ENCODE measurements around the gene TMEM207.
A peak's percentile ranks its signal among the peaks of the same experiment; 100 is the strongest.

The TMEM207 gene

GRCh38 chr3:190446573-190447279, 3.0 kb downstream of the TMEM207 start:
- in situ Hi-C loops (cut with MboI; ENCODE audit: low pct_unique_long_range_greater_than_20kb, low sequenced_read_pairs): no loop called here
- peak; percentile 65 for DNase-seq

DNA sequence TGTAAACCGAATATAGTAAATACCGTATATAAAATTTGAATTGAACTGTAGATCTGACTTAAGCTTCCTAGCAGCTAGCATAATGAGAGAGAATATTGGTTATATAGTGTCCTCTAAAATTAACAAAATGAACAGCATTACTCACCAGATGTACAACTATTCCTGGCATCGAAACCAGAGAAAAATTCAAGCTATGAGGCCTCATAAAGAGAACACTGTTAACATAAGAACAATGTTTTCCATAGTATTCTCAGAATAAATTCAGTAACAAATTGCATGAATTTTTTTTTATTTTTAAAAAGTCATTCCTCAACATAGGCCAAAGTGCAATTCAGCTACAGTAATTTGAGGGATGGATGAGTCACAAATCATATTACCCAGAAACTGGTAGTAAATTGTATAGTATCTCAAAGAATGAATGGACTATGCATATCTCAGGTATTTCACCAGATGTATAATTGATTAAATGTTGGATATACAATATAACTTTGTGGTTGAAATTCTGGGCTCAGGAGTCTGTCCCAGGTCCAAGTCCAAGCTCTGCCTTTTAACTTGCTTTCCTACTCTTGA, 5.0 kb downstream of the TMEM207 start:
- no peak for DNase-seq
- in situ Hi-C loops (cut with MboI; ENCODE audit: low pct_unique_long_range_greater_than_20kb, low sequenced_read_pairs): no loop called here

- in situ Hi-C loops (cut with MboI; ENCODE audit: low pct_unique_long_range_greater_than_20kb, low sequenced_read_pairs): no loop called here
- no peak for DNase-seq
Observed at GRCh38 chr3:190444006-190444405, 5.7 kb downstream of the TMEM207 start.

GRCh38 chr3:190443257-190443656, 6.4 kb downstream of the TMEM207 start:
- peak; percentile 55 for DNase-seq
- in situ Hi-C loops (cut with MboI; ENCODE audit: low pct_unique_long_range_greater_than_20kb, low sequenced_read_pairs): no loop called here

DNA sequence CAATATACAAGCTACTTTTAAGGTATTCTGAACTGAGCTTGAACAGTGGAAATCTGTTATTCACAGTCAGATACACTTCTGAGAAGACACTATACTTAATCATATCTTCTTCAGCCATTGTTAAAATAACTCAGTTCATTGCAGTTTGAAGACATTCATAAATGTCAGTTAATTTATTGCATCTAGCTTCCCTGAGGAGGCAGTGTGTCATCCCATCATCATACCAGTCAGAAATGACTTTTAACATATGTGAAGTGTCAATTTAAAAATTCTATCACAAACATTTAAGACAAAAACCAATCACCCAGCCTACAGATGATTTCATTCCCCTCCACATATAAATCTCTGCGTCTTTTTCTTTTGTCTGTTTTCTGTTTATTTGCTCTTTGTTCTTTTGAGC, 7.5 kb downstream of the TMEM207 start:
- no peak for DNase-seq
- in situ Hi-C loops (cut with MboI; ENCODE audit: low pct_unique_long_range_greater_than_20kb, low sequenced_read_pairs): no loop called here

GRCh38 chr3:190436331-190436730, 13.4 kb downstream of the TMEM207 start:
- in situ Hi-C loops (cut with MboI; ENCODE audit: low pct_unique_long_range_greater_than_20kb, low sequenced_read_pairs): no loop called here
- DNase-seq: peak; percentile 67

GRCh38 chr3:190435618-190436017, 14.1 kb downstream of the TMEM207 start:
- DNase-seq: no peak

DNA sequence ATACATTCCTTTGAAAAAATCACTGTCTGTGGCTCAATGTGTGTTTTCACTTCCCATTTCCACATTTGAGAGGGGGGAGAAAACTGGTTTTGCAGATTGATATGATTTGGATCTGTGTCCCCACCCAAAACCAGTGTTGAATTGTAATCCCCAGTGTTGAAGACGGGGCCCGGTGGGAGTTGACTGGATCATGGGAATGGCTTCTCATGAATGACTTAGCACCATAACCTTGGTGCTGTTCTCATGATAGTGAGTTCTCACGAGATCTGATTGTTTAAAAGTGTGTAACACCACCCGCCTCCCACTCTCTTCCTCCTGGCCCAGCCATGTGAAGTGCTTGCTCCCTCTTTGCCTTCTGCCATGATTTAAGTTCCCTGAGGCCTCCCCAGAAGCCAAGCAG, 16.1 kb downstream of the TMEM207 start:
- in situ Hi-C loops (cut with MboI; ENCODE audit: low pct_unique_long_range_greater_than_20kb, low sequenced_read_pairs): no loop called here

More at GRCh38 chr3:190435618-190436017, 14.1 kb downstream of the TMEM207 start:
- in situ Hi-C loops (cut with MboI; ENCODE audit: low pct_unique_long_range_greater_than_20kb, low sequenced_read_pairs): no loop called here

GRCh38 chr3:190432216-190432615, 17.5 kb downstream of the TMEM207 start:
- no peak for DNase-seq
- in situ Hi-C loops (cut with MboI; ENCODE audit: low pct_unique_long_range_greater_than_20kb, low sequenced_read_pairs): no loop called here

More for the DNA sequence above, 16.1 kb downstream of the TMEM207 start:
- DNase-seq: no peak

- DNase-seq: no peak
- in situ Hi-C loops (cut with MboI; ENCODE audit: low pct_unique_long_range_greater_than_20kb, low sequenced_read_pairs): no loop called here
Observed at GRCh38 chr3:190430906-190431305, 18.8 kb downstream of the TMEM207 start.

DNA sequence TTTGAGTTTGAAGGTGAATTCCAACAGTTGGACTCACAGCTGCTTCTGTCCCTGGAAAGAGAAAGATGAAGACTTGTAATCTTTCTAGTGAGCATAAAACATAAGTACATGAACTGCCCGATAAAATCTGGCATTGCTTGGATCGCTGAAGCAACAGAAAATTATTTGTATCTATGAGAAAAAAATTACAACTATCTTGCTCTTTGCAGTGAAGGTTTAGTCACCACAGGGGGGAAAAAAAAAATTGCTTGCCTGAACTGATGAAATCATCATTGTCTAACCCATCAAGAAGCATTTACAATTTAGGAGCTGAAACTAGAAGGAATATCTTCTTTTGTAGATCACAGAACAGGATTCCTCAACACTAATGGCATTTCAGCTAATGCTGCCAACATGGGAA, 20.0 kb downstream of the TMEM207 start:
- in situ Hi-C loops (cut with MboI; ENCODE audit: low pct_unique_long_range_greater_than_20kb, low sequenced_read_pairs): no loop called here
- DNase-seq: no peak

DNA sequence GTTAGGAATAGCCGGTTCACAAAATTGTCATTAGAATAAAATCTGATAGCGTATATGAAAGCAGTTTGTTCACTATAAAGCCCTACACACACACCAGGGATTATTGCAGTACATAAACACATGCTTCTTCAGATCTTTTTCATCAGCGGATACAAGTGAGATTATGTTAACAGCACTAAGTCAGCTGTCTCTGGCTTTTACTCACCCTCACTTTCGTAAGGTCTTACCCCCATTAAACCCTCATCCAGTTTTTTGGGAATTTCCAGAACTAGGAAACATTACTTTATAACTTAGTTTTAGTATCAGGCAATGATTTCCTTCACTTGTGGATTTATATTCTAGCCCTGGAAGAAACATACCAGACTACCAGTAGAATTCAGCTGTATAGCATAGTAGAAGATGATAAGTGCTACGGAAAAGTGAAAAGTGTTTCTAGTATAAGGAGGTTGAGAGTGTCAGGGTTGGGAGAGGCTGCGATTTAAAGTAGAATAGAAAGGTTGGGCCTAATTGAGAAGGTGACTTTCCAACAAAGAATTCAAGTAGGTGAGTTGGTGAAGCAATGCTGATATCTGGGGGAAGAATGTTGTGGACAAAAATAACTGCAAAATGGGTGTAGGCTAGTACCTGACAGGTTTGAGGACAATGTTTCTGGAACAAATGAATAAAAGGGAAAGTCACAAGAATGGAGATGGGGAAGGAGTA, 22.7 kb downstream of the TMEM207 start:
- DNase-seq: no peak
- in situ Hi-C loops (cut with MboI; ENCODE audit: low pct_unique_long_range_greater_than_20kb, low sequenced_read_pairs): no loop called here

DNA sequence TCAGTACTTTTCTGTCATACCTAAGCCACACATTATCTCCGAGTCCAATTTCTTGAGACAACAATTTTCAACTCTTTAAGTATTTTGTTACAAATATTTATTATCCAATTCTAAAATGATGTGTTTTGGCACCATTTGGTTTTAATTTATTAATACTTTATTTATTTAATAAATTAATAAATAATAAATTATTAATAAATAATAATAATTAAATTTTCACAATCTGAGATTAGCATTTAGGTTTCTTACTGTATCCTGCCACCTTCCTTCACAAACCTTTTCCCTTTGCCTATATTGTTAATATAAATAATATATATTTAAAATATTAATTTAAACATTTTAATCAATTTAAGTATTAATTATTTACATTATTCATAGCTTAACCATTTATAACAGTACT, 23.9 kb downstream of the TMEM207 start:
- no peak for DNase-seq
- in situ Hi-C loops (cut with MboI; ENCODE audit: low pct_unique_long_range_greater_than_20kb, low sequenced_read_pairs): no loop called here

- in situ Hi-C loops (cut with MboI; ENCODE audit: low pct_unique_long_range_greater_than_20kb, low sequenced_read_pairs): no loop called here
- peak; percentile 68 for DNase-seq
Observed at GRCh38 chr3:190424478-190425439, 24.9 kb downstream of the TMEM207 start.

GRCh38 chr3:190424108-190424477, 25.6 kb downstream of the TMEM207 start:
- in situ Hi-C loops (cut with MboI; ENCODE audit: low pct_unique_long_range_greater_than_20kb, low sequenced_read_pairs): no loop called here
- no peak for DNase-seq

- in situ Hi-C loops (cut with MboI; ENCODE audit: low pct_unique_long_range_greater_than_20kb, low sequenced_read_pairs): no loop called here
- no peak for DNase-seq
Observed at GRCh38 chr3:190414297-190414696, 35.4 kb downstream of the TMEM207 start.

DNA sequence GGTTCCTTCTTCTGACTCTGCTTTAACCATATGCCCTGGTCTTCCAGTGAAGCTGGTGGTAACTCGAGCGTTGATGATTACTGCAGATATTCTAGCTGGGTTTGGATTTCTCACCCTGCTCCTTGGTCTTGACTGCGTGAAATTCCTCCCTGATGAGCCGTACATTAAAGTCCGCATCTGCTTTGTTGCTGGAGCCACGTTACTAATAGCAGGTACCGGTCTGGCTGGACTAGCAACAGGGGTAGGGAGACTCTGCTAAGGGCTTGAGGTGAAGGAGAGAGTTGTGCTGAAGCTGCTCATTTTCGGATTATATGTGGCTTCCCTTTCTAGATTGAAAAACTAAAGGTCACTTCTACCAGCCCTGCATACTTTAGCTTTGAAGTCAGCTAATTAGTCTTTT, 45.0 kb downstream of the TMEM207 start:
- DNase-seq: no peak
- in situ Hi-C loops (cut with MboI; ENCODE audit: low pct_unique_long_range_greater_than_20kb, low sequenced_read_pairs): no loop called here

DNA sequence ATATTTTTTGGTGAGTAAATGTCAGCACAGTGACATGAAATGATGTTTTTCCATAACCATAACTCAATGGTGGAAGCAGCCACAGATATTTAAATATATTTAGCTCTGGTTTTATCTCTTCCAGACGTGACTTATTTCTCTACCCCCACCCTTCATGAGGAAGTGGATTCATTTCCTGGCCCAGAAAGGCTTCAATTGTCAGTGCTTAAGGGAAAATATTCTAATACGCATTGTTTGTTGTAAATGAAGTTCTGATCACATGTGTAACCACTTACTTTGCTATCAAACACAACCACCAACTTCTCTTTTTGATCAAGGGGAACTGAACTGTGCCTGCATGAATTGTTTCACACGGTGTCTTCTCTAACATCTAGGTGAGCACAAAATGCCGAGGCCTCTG, 47.7 kb downstream of the TMEM207 start:
- peak; percentile 7 for DNase-seq
- in situ Hi-C loops (cut with MboI; ENCODE audit: low pct_unique_long_range_greater_than_20kb, low sequenced_read_pairs): no loop called here

DNA sequence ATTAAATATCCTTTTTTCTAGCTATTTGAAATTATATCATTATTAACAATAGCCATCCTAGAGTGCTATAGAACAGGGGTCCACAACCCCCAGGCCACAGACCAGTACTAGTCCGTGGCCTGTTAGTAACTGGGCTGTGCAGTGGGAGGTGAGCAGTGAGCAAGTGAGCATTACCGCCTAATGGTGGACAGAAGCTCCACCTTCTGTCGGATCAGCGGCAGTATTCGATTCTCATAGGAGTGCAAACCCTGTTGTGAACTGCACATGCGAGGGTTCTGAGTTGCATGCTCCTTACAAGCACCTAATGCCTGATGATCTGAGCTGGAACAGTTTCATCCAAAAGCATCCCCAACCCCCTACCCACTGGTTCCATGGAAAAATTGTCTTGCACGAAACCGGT, 50.0 kb downstream of the TMEM207 start:
- in situ Hi-C loops (cut with MboI; ENCODE audit: low pct_unique_long_range_greater_than_20kb, low sequenced_read_pairs): no loop called here
- no peak for DNase-seq
